Chondrocyte (in vitro differentiated cells): ENCODE measurements around the gene SHROOM2. TPM values are rescaled to one million over a fixed set of nuclear protein-coding genes. Genes with fewer than 3 reads are reported as not detected.

Experiments
- DNase-seq: peaks from one replicate; pipeline ENCODE4 v3.0.0; 2021; ENCODE audit warnings: mixed read lengths, low spot score
- H3K27ac Mint-ChIP-seq: one replicate; pipeline ENCODE4 v1.8.0; 2021; ENCODE audit warnings: mild to moderate bottlenecking, moderate library complexity, mixed read lengths; ENCODE audit not compliant: unreplicated experiment
- H3K27me3 Mint-ChIP-seq: 2 replicates; pipeline ENCODE4 v1.8.0; 2021; ENCODE audit warnings: low read depth, mixed read lengths
- H3K36me3 Mint-ChIP-seq: 2 replicates; pipeline ENCODE4 v1.8.0; 2021; ENCODE audit warnings: low read depth, mixed read lengths
- H3K4me1 Mint-ChIP-seq: 2 replicates; pipeline ENCODE4 v1.8.0; 2021; ENCODE audit warnings: low read depth, mild to moderate bottlenecking, mixed read lengths
- H3K4me3 Mint-ChIP-seq: one replicate; pipeline ENCODE4 v1.8.0; 2021; ENCODE audit warnings: mild to moderate bottlenecking, moderate library complexity, mixed read lengths; ENCODE audit not compliant: unreplicated experiment
- H3K9me3 Mint-ChIP-seq: 2 replicates; pipeline ENCODE4 v1.8.0; 2021; ENCODE audit warnings: low read depth, mixed read lengths
- total RNA-seq: library from RNA; stranded (reverse); gene quantifications from 3 replicates; pipeline ENCODE4 v1.2.1, GENCODE V29; 2021
- TF ChIP-seq, protein P1 (sequence below): fragments of 200-600 bp; sonication (generic); IDR thresholded peaks from 2 replicates; pipeline ENCODE4 v1.5.0; 2021; ENCODE audit warnings: antibody characterized with exemption, mild to moderate bottlenecking, moderate library complexity

SHROOM2 gene
- total RNA-seq, 1 donor from 2014 or later: 4.4 TPM

DNA sequence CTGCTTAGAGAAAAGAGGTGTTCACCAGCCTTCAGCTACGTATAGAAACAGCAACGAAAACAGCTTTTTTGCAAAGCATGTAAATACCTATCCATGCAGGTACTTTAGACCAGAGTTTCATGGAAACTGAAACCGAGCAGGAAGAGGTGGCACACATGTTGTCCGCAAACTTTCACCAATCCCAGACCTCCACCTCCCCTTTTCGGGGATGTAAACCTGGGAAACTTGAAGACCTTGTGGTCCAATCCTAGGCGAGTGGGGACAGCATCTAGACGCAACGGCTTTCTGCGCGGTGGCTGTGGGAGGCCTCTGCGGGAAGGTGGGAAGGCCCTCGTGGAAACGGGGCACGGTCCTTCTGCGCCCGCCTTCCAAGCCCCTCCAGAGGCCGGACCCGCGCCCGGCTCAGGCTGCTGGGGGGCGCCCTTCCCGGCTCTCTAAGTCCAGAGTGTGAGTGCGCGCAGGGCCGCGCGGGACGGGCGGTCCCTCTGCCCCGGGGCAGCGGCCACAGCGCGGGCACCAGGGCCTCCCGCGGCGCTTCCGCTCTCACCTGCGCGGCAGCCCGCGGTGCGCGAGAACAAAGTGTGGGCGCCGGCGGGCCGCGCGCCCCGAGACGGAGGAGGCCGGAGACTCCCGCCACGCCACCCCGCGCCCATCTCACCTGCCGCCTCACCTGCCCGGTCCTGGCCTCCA lies 830 bp upstream of the SHROOM2 start:
- Mint-ChIP-seq H3K9me3 (peaks cover 8% of the 10 kb centered on the region), H3K27me3 (no peaks in the 10 kb centered on the region), H3K4me1 (peaks cover 14% of the 10 kb centered on the region), H3K36me3 (no peaks in the 10 kb centered on the region), H3K4me3 (no peak overlapping the region), H3K27ac (no peak overlapping the region)
- no peak for DNase-seq
- TF ChIP-seq, protein P1, sequence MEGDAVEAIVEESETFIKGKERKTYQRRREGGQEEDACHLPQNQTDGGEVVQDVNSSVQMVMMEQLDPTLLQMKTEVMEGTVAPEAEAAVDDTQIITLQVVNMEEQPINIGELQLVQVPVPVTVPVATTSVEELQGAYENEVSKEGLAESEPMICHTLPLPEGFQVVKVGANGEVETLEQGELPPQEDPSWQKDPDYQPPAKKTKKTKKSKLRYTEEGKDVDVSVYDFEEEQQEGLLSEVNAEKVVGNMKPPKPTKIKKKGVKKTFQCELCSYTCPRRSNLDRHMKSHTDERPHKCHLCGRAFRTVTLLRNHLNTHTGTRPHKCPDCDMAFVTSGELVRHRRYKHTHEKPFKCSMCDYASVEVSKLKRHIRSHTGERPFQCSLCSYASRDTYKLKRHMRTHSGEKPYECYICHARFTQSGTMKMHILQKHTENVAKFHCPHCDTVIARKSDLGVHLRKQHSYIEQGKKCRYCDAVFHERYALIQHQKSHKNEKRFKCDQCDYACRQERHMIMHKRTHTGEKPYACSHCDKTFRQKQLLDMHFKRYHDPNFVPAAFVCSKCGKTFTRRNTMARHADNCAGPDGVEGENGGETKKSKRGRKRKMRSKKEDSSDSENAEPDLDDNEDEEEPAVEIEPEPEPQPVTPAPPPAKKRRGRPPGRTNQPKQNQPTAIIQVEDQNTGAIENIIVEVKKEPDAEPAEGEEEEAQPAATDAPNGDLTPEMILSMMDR: no peak

DNA sequence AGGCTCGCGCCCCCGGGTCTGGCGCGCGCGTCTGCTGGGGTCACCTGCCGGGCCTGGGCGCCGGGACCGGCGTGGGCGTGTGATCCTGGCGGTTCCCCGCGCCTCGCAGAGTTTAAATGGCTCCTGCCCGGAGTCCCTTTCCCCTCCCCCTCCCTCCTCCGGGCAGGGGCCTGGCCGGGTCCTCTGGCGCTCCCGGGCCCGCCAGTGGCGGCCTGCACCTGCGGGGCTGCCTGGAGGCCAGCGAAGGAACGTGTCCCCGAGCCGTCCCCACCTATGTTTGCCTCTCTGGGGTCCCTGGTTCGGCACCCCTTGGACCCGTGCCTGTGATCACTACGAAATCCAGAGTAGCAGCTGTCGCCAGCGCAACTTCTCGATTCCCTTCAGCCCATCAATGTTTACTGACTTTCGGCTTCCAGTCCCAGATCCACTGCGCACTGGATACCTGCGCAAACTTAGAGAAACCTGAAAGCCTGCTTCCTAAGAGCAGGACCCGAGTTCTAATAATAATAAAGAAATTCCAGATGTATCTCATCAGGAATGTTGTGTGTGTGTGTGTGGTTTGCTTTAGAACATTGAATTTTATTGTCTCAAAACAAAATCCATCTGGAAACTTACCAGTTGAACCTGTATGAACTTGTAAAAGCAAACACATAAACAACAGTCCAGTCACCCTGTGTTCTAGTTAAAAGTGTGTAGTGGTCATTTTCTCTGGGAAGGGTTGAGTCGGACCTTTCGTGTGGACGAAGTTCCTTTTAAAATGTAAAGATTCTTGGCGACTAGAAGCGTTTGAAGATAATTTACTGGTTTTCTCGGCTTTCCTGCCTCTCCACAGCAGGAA lies 788 bp downstream of the SHROOM2 start:
- Mint-ChIP-seq H3K4me1 (peaks cover 14% of the 10 kb centered on the region), H3K4me3 (peak overlapping the region; percentile 66), H3K27ac (no peak overlapping the region), H3K36me3 (no peaks in the 10 kb centered on the region), H3K9me3 (peaks cover 8% of the 10 kb centered on the region), H3K27me3 (no peaks in the 10 kb centered on the region)
- TF ChIP-seq, protein P1: no peak
- DNase-seq: no peak

DNA sequence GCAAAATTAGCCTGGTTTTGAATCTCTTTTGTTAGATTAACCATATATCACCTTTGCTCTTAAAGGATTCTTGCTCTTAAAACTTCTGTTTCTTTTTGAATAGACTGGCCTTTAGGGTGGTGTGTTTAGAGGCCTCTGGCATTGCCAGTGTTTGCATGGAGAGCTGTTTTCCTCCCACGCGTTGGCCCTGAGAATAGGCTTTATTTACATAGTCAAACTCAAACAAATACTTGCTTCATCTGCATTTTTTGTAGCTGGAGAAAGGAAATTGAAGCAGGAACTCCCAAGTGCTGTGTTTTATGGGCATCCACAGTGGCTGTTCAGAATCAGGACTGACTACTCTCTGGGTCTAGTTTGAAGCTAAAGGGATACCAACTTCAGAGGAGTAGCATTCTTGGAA lies 2.7 kb downstream of the SHROOM2 start:
- Mint-ChIP-seq H3K27me3 (no peaks in the 10 kb centered on the region), H3K36me3 (no peaks in the 10 kb centered on the region), H3K9me3 (peaks cover 4% of the 10 kb centered on the region), H3K27ac (no peak overlapping the region), H3K4me3 (no peak overlapping the region), H3K4me1 (peaks cover 14% of the 10 kb centered on the region)
- no peak for DNase-seq
- TF ChIP-seq, protein P1: no peak

DNA sequence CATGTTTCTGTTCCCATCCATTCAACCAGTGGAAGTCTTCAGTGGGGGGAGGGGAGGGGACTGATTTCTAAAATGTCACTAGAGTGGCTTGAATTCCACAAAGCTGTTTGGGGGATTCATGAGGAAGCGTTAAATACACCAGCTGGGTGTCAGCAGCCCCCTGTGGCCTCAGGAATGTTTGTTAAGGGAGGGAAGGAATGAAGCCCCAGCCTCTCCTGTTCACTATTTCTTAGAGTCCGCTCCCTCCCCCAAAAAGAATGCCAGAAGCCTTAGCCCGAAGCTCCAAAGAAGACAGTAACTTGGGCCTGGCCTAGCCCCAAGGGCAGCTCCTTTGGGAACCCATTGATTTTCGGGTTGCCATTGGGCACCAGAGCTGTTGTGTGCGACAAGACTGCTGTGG lies 3.3 kb downstream of the SHROOM2 start:
- no peaks in the 10 kb centered on the region for H3K27me3 Mint-ChIP-seq
- H3K36me3 Mint-ChIP-seq: no peaks in the 10 kb centered on the region
- H3K4me3 Mint-ChIP-seq: no peak overlapping the region
- H3K27ac Mint-ChIP-seq: no peak overlapping the region
- DNase-seq: no peak
- H3K4me1 Mint-ChIP-seq: peaks cover 14% of the 10 kb centered on the region
- TF ChIP-seq, protein P1: no peak
- H3K9me3 Mint-ChIP-seq: peaks cover under 1% of the 10 kb centered on the region

DNA sequence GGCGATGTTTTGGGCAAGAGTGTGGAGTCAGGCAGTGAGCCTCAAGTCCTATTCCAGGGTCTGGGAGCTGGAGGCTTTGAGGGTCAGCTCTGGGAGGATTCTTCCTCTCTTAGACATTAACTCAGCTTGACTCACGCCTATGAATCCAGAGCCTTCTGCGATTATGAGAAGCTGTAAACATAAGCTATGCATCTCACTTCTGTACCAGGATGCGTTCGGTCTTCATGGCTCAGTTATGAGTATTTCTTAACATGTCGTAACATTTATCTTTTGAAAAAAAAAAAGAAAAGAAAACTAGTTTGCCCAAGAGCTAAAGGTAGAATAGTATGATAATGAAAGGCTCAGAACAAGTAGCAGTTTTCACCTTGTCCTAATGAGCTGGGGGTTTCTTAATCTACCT lies 4.6 kb downstream of the SHROOM2 start:
- TF ChIP-seq, protein P1: no peak
- no peak for DNase-seq
- Mint-ChIP-seq H3K27ac (no peak overlapping the region), H3K27me3 (no peaks in the 10 kb centered on the region), H3K9me3 (peaks cover 12% of the 10 kb centered on the region), H3K4me3 (no peak overlapping the region), H3K36me3 (peaks cover 2% of the 10 kb centered on the region), H3K4me1 (peaks cover 14% of the 10 kb centered on the region)
